Stimulated activated CD4-positive, alpha-beta T cell treated with anti-CD3 and anti-CD28 coated beads, Interleukin-15, amount 100 ng/mL, for 24 hours (primary cell): ENCODE data around the gene KCNK1.

Experiments used
- DNase-seq: peaks from one replicate; pipeline ENCODE4 v3.0.0-alpha.2; 2020

Gene KCNK1

DNA sequence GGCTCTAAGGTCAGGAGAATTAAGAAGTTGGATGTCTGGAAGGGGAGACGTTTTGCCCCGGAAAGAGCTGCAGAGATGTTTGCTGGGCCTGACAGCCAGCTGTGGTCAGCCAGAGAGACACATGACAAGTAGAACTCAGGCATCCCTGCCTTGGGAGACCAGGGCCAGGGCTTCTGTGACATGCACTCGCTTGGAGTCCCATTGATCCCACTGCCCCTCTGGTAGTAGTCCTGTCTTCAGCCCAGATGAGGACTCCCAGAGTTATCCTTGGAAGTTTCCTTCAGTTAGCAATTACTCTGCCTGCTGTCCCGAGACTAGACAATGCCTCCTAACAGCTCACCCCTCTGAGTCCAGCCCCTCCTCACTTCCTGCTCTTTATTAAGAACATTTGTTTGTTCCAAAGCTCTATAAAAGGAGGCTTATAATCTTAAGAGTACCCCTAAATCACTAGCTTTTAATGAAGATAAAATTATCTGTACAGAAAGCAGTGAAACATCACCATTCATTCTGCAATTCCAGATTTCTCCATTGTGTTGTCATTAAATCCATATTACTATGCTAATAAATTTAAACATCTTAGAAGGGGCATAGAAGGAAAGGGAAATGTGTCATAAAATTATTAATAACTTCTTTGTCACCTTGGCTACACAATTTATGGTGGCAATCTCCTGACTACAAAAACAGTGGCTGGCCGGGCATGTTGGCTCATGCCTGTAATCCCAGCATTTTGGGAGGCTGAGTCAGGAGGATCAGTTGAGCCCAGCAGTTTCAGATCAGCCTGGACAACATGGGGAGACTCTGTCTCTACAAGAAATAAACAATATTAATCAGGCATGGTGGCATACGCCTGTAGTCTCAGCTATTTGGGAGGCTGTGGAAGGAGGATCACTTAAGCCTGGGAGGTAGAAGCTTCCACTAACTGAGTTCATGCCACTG, 94.2 kb downstream of the KCNK1 start:
- DNase-seq, result no peak

DNA sequence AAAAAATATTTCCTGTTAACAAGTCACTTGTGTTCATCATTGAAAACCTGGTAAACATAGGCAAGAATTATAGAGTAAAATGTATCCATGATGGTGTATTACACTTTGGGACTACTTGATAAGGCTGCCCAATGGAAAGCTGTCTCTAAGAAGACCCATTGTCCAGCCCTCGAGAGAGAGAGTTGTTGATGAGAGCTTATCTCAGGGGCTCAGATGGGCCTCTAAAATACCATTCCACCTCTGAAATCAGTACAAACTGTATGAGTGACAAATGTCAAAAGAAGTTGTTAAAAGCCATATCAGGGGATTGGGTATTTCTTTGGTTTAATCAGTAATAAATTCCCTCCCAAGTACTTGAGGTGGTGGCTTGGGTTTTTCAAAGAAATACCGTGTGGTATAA, 96.1 kb downstream of the KCNK1 start:
- DNase-seq, result no peak

- no peak for DNase-seq
Measured at GRCh38 chr1:233710507-233710906, 96.6 kb downstream of the KCNK1 start.

DNA sequence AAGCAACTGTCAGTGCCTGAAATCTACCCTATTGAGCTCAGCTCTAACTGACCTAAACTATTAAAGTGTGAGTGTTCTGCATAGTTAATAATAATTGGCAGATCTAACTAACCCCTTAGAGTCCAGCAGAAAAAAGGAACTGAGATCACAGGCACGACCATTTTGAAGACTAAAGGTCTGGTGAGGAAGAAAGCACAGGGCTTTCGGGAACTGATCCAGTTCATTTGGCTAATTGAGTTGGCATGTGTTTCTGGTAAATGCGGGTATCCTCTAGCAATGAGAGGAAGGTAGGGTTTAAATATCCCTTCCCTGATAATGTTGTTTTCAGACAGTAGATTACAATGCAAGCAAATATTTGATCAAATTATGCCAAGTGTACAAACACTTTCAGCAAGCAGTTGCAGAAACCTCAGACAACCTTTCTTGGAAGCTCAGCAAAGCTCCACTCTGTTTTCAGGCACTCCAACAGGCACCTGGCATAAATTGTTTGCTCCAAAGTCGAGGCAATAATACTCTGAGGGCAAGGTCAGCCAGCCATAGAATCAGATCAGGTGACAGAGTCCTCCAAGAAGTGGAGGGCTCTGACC, 100.8 kb downstream of the KCNK1 start:
- no peak for DNase-seq

- DNase-seq, result no peak
Measured at GRCh38 chr1:233718057-233718456, 104.2 kb downstream of the KCNK1 start.

DNA sequence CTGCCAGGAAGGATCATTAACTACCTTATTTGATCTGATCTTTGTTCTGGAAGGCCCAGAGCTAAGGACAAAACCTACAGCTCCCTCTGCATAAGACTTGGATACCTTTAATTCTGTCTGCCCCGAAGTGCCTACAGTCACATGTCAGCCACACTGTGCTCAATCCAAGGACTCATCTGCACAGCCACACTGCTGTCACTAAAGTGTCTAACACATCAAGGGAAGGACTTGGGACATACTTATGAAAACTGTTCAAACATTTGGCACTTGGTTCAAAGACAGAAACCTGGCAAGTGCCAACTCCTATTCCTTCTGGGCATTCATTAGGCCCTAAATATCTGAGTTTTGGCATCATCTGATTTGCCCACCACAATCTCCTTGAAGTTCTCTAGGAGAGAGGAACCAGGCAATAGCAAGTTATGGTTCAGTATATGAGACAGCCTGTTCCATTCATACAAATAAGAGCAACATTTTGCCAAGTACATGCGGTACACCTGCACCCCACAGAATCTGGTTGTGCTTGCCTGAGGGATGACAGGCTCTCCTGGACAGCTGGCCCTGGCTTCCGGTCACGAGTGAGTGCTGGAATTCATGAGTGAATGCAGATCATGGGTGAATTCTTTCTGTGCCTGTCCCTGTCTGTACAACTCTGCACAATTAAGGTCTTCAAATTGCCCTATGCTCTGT, 105.9 kb downstream of the KCNK1 start:
- no peak for DNase-seq

- no peak for DNase-seq
Measured at GRCh38 chr1:233721004-233721595, 107.2 kb downstream of the KCNK1 start.
